Hematopoietic multipotent progenitor cell (in vitro differentiated cells): ENCODE results near the gene CDYL. TPM values are rescaled to one million over a fixed set of nuclear protein-coding genes. Genes with fewer than 3 reads are reported as not detected.

Source experiments
- DNase-seq, 3 donors: peaks; one replicate each; pipeline ENCODE4 v3.0.0-alpha.2; 2011 to 2015; ENCODE audit warnings: low read depth in 2 of 3, low spot score in 2 of 3
- total RNA-seq: library from RNA; depleted of rRNA; stranded (reverse); fragments of >200 nt; gene quantifications from one replicate; pipeline ENCODE4 v1.2.3, GENCODE V29; 2012

Gene CDYL
- total RNA-seq, 1 donor, result 53.1 TPM

DNA sequence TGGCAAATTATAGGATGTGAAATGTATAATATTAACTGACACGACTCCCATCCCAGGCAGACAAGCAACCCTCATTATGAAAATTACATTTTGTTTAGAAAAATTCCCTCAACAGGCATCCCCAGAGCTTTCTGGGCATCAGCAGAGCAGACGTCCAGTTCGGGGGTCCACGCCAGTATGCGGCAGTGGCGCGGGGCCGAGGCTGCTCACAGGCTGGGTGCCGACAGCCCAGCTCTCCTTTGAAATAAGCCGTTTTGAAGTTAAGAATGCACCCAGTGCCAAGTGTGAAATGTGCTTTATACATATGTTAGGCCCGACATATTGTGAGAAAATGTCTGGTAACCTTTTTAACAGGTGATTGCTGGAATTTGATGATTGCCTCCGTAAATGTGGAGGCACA, 177.2 kb downstream of the CDYL start:
- no peak for DNase-seq

DNA sequence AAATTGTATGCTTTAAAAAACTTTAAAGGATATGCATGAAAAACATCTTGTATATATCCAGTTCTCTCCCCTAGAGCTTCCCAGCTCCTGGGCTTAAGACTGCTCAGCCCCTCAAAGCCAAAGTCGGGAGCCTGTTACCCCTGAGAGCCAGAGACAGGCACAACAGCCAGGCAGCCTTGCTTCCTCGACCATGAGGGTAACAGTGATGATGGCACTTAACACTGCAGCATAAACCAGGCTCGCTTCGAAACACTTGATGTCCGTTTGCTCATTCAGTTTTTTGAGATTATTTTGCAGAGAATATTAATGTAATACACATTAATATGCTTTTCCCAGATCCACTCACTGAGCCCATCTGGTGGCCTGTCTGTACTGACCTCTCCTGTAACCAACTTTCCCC, 180.4 kb downstream of the CDYL start:
- DNase-seq, result no peak

DNA sequence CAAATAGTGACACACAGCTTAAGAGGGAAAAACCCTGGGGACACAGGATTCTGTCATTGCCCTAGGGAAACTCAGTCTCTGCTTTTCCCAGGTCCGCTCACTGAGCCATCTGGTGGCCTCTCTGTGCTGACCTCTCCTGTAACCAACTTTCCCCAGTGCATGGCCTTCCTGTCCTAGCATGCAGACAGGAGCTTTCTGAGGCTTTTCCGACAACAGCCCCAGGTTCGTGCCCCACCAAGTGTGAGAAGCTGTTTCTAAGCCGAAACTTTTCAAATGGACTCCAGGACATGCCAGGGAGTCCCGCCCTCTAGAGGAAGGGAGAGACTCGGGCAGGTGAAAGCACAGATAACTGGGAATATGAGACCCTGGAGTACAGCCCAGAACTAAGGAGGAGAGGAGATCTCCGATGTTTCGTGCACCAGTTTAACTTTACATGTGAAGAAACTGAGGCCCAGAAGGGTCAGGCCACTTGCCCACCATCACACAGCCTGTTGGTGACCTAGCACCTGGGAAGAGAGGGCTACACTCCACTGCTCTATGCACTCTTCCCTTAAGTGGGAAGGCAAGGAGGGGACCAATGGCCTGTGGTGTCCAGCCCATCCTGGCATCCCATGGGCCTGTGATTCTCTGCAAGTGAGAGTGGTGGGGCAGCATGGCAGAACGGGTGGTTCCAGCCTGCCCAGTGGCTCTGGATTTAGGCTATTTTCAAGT, 181.5 kb downstream of the CDYL start:
- DNase-seq, result no peak

DNA sequence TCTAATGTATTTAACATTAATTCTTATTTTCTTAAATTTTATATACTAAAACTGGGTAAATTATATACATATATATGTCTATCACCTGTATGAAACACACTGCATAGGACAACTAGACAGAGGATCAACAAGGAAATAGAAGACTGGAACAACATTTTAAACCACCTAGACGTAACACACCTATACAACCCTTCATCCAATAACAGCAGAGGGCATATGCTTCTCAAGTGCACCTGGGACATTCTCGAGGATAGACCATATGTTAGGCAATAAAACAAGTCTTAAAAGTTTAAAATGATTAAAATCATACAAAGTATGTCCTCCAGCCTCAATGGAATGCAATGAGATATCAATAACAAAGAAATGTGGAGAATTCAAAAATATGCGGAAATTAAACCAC, 182.4 kb downstream of the CDYL start:
- DNase-seq, result no peak

GRCh38 chr6:4961322-4962168, 185.3 kb downstream of the CDYL start:
- no peak for DNase-seq

DNA sequence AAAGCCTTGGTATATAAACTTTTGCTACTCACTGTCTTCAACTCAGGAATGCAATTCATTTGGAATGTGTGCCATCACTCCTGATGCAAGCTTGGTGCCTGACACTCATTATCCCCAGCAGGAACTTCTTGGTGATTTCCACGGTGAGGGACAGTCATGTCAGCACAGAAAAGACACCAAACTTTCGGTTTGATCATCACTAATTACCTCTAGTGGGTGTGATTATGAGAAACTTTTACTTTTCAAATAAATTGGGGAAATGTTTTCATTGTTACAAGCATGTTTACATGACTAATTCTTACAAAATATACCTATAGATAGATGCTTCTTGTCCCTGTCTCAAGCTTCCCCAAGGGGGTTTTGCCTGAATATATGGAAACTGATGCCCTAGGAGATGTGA, 186.7 kb downstream of the CDYL start:
- DNase-seq, result no peak

GRCh38 chr6:4964675-4965561, 188.7 kb downstream of the CDYL start:
- DNase-seq, result no peak

DNA sequence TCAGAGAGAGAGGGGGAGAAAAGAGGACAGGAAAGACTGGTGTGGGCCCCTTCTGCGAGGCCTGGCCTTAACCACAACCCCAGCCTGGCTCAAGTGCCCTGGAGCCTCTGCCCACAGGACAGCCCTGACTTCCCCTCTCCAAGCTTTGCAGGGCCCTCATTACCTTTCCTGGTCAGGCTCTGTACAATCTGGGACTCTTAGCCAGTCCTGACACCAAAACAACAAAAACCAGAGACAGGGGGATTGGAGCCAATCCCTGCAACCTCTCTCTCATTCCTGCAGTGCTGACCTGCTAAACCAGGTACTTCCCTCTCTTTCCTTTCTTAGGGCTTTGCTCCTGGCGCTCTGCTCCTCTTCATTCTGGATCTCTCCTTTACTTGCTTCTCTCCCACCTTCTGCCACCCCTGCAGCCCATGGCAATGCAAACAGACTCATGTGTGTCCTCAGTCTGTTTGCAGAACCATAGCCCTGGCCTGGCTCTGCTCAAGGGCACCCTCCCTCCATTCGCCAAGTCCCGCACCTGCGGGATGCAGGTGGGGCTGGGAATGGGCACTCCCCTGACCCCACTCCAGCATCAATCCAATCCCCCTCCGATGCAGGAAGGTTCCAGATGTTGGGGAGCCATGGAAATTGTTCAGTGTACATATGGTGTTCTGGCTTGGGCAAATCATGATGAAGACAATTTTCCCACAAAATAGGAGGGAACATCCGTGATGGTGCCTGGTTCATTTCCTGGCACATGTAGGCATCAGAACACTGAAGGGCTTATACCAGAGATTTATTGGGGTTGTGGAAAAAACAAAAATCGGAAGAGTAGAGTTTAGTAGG, 189.6 kb downstream of the CDYL start:
- DNase-seq, result no peak

DNA sequence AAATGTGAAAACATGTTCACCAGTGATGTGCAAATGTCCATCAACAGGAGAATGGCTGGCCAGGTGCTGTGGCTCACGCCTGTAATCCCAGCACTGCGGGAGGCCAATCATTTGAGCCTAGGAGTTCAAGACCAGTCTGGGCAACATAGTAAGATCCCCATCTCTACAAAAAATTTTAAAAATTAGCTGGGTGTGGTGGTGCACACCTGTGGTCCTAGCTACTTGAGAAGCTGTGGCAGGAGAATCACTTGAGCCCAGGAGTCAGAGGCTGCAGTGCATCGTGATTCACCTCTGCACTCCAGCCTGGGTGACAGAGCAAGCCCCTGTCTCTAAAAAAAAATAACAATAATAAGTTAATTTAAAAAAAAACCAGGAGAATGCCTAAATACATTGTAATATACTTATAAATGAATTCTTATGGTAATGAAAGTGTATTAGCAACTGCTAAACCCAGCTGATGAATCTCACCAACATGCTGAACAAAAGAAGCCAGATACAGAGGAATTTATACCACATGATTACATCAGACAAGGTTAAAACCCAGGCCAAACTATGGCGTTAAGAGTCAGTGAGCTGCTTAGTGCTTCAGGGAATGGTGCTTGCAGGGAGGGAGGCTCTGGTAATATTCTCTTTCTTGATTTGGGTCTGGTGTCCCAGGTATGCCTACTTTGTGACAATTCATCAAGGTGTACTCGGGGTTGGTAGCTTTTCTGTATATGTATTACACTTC, 191.3 kb downstream of the CDYL start:
- DNase-seq, result no peak

DNA sequence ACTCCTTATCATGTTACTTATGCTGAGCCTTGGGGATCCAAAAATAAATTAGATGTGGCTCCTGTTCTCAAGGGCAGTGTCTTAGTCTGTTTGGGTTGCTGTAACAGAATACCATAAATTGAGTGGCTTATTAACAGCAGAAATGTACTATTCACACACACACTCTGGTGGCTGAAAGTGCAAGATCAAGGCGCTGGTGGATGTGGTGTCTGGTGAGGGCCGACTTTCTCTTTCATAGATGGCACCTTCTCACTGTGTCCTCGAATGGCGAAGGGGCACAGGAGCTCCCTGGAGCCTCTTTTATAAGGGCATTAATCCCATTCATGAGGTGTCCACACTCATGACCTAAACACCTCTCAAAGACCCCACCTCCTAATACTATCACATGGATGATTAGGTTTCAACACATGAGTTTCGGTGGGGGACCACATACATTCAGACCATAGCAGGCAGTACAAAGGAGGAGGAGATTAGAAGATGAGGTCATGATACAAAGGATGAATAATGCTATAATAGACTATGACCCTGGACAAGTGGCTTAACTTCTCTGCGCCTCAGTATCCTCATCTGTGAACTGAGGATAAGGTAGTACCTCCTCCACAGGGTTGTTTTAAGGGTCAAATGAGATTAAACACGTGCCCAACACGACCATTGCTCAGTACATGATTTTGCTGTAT, 193.5 kb downstream of the CDYL start:
- no peak for DNase-seq

- DNase-seq, result no peak
These were observed 194.7 kb downstream of the CDYL start for GRCh38 chr6:4970739-4971395.

DNA sequence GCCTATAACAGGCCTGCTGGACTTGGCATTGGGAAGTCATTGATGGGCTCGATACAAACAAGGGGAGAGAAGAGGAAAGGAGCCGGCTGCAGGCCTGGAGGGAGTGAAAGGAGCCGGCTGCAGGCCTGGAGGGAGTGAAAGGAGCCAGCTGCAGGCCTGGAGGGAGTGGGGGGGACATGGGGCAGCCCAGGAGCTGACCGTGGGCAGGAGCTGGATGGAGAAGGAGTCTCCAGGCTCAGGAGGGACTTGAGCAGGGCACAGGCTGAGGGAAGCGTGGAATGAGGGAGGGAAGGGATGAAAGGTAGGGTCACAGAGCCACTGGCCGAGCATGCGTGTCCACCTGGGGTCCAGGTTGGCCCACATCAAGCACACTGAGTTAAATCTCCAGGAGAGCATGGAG, 195.6 kb downstream of the CDYL start:
- DNase-seq, result no peak

DNA sequence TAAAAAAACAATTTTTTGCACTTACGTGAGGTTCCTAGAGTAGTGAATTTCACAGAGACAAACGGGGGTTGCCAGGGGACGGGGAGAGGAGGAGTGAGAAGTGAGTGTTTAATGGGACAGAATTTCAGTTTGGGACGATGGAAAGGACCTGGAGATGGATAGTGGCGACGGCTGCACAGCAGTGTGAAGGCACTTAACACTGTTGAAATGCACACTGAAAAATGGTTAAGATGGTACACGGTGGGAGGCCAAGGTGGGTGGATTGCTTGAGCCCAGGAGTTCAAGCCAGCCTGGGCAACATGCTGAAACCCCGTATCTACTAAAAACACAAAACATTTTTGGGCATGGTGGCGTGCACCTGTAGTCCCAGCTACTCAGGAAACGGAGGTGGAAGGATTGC, 196.2 kb downstream of the CDYL start:
- no peak for DNase-seq

DNA sequence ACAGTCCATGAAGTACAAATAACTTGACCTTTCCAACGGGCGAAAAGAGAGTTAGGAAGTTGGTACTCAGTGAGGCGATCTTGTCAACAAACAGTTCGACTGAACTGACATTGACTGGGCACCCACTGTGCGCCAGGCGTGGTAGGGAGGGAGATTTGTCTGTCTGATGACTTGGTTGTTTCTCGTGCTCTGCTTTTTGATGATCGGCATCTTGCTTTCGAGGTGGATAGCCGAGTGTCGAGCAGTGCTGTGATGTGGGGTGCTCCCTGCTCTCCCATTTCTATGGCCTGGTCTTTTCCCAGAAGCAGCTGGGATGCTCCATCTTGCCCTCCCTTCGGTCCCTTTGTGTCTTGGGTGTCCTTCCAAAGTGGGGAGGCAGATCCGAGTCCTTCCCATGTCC, 197.2 kb downstream of the CDYL start:
- DNase-seq, result no peak

GRCh38 chr6:4973982-4974745, 198.0 kb downstream of the CDYL start:
- DNase-seq, result no peak

GRCh38 chr6:4974962-4975361, 198.8 kb downstream of the CDYL start:
- no peak for DNase-seq

GRCh38 chr6:4975506-4975905, 199.3 kb downstream of the CDYL start:
- no peak for DNase-seq

DNA sequence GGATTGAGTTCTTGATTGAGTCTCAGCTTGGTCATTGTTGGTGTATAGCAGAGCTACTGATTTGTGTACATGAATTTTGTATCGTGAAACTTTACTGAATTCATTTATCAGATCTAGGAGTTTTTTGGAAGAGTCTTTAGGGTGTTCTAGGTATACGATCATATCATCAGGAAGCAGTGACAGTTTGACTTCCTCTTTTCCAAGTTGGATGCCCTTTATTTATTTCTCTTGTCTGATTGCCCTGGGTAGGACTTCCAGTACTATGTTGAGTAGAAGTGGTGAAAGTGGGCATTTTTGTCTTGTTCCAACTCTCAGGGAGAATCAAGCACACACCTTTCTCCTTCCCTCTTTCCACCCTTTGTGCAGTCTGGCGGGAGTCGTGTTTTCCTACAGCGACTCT, 201.3 kb downstream of the CDYL start:
- no peak for DNase-seq
